DOHH2 (cell line): ENCODE measurements around the gene SYK.

Experiments
- H3F3A ChIP-seq: fragments of 200-600 bp; sonication (generic), shearing (Covaris generic); 2 replicates; pipeline ENCODE4 v1.6.0; 2016; ENCODE audit warnings: antibody characterized with exemption, mild to moderate bottlenecking; ENCODE audit not compliant: control insufficient read depth, insufficient read depth
- H3K27ac ChIP-seq: fragments of 200-600 bp; sonication (generic); 2 replicates; pipeline ENCODE4 v1.5.1; 2014; ENCODE audit warnings: low read depth, mild to moderate bottlenecking, low read length, moderate library complexity
- H3K27me3 ChIP-seq: fragments of 200-600 bp; sonication (generic); 2 replicates; pipeline ENCODE4 v1.6.1; 2014; ENCODE audit warnings: mild to moderate bottlenecking, low read length, mixed read lengths; ENCODE audit not compliant: control insufficient read depth
- H3K36me3 ChIP-seq: fragments of 200-600 bp; sonication (generic); 2 replicates; pipeline ENCODE4 v1.6.1; 2014; ENCODE audit warnings: mild to moderate bottlenecking, low read length, moderate library complexity, mixed read lengths; ENCODE audit not compliant: control insufficient read depth
- H3K4me1 ChIP-seq: fragments of 200-600 bp; sonication (generic); 2 replicates; pipeline ENCODE4 v1.6.1; 2014; ENCODE audit warnings: mild to moderate bottlenecking, low read length, mixed read lengths; ENCODE audit not compliant: control insufficient read depth
- H3K4me2 ChIP-seq: fragments of 200-600 bp; sonication (generic); 2 replicates; pipeline ENCODE4 v1.6.0; 2014; ENCODE audit warnings: mild to moderate bottlenecking, low read length, moderate library complexity
- H3K4me3 ChIP-seq: fragments of 200-600 bp; sonication (generic); 2 replicates; pipeline ENCODE4 v1.5.1; 2014; ENCODE audit warnings: mild to moderate bottlenecking, low read length, mixed read lengths
- H3K79me2 ChIP-seq: fragments of 200-600 bp; sonication (generic); 2 replicates; pipeline ENCODE4 v1.6.1; 2014; ENCODE audit warnings: mild to moderate bottlenecking, low read length, mixed read lengths; ENCODE audit not compliant: control insufficient read depth
- H3K9me2 ChIP-seq: fragments of 200-600 bp; sonication (generic); replicated peaks from 2 replicates; pipeline ENCODE4 v1.6.1; 2014; ENCODE audit warnings: mild to moderate bottlenecking, low read length, mixed read lengths; ENCODE audit not compliant: control insufficient read depth
- H3K9me3 ChIP-seq: fragments of 200-600 bp; sonication (generic); 2 replicates; pipeline ENCODE4 v1.6.1; 2014; ENCODE audit warnings: antibody characterized with exemption, low read length, mixed read lengths; ENCODE audit not compliant: control insufficient read depth, insufficient read depth
- H4K20me1 ChIP-seq: fragments of 200-600 bp; sonication (generic); 2 replicates; pipeline ENCODE4 v1.6.0; 2014; ENCODE audit warnings: low read depth, mild to moderate bottlenecking, antibody characterized with exemption, low read length, moderate library complexity; ENCODE audit not compliant: control insufficient read depth, insufficient read depth
- EZH2phosphoT487 ChIP-seq: fragments of 200-600 bp; sonication (generic); IDR thresholded peaks from 2 replicates; pipeline ENCODE4 v1.6.1; 2017; ENCODE audit warnings: borderline replicate concordance, mild to moderate bottlenecking, antibody characterized with exemption, low read length, moderate library complexity, mixed read lengths
- TF ChIP-seq, protein P1 (sequence below): fragments of 200-600 bp; sonication (generic); IDR thresholded peaks from one replicate; pipeline ENCODE4 v1.5.1; 2014; ENCODE audit warnings: antibody characterized with exemption, mild to moderate bottlenecking, low read depth, low read length; ENCODE audit not compliant: poor library complexity, severe bottlenecking

Gene SYK

GRCh38 chr9:90774682-90775081 is 26.9 kb upstream of the SYK start:
- Histone ChIP-seq H3K9me3 (peaks cover 8% of the 10 kb centered on the region; the same call in 1 of the 2 replicates), H3K4me3 (peak overlapping the region; percentile 47), H3K4me2 (peak overlapping the region; percentile 43), H3K9me2 (no peaks in the 10 kb centered on the region), H3K27me3 (no peaks in the 10 kb centered on the region), H3F3A (peaks cover 7% of the 10 kb centered on the region; the same call in 1 of the 2 replicates), H3K79me2 (no peaks in the 10 kb centered on the region), H3K36me3 (no peaks in the 10 kb centered on the region), H3K4me1 (peaks cover 42% of the 10 kb centered on the region), H3K27ac (peak overlapping the region; percentile 38), H4K20me1 (no peaks in the 10 kb centered on the region)
- TF ChIP-seq EZH2phosphoT487, result no peak
- TF ChIP-seq, protein P1, sequence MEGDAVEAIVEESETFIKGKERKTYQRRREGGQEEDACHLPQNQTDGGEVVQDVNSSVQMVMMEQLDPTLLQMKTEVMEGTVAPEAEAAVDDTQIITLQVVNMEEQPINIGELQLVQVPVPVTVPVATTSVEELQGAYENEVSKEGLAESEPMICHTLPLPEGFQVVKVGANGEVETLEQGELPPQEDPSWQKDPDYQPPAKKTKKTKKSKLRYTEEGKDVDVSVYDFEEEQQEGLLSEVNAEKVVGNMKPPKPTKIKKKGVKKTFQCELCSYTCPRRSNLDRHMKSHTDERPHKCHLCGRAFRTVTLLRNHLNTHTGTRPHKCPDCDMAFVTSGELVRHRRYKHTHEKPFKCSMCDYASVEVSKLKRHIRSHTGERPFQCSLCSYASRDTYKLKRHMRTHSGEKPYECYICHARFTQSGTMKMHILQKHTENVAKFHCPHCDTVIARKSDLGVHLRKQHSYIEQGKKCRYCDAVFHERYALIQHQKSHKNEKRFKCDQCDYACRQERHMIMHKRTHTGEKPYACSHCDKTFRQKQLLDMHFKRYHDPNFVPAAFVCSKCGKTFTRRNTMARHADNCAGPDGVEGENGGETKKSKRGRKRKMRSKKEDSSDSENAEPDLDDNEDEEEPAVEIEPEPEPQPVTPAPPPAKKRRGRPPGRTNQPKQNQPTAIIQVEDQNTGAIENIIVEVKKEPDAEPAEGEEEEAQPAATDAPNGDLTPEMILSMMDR, result peak; percentile 37

DNA sequence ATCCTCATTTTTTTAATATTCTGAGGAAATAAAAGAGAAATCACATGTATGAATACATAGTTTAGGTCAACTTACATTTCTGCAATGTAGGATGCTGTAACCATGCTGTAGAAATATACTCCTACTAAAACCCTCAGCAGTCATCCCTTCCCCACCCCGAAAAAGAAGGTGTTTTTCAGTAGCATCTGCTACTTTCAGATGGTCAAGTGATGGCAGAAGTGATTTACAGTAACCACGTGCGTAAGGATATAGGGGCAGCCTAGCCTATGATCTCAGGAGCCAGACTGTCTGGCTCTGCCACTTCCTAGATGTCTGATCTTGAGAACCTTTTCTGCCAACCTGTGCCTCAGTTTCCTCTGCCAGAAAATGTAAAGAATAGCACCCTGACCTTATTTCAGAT is 26.0 kb upstream of the SYK start:
- Histone ChIP-seq H3K36me3 (no peaks in the 10 kb centered on the region), H3K27ac (no peak overlapping the region), H3K4me2 (no peak overlapping the region), H4K20me1 (no peaks in the 10 kb centered on the region), H3K9me2 (no peaks in the 10 kb centered on the region), H3K4me1 (peaks cover 33% of the 10 kb centered on the region), H3K9me3 (no peaks in the 10 kb centered on the region), H3K4me3 (no peak overlapping the region), H3K79me2 (no peaks in the 10 kb centered on the region), H3F3A (peaks cover 7% of the 10 kb centered on the region; the same call in 1 of the 2 replicates), H3K27me3 (no peaks in the 10 kb centered on the region)
- TF ChIP-seq, protein P1, result no peak
- TF ChIP-seq EZH2phosphoT487, result no peak

GRCh38 chr9:90778746-90779145 is 22.9 kb upstream of the SYK start:
- H3K9me2 ChIP-seq, result no peaks in the 10 kb centered on the region
- no peak overlapping the region for H3K4me2 ChIP-seq
- H3K4me3 ChIP-seq, result no peak overlapping the region
- no peaks in the 10 kb centered on the region for H3K36me3 ChIP-seq
- no peaks in the 10 kb centered on the region for H4K20me1 ChIP-seq
- peaks cover 33% of the 10 kb centered on the region for H3K4me1 ChIP-seq
- no peaks in the 10 kb centered on the region for H3K27me3 ChIP-seq
- peaks cover 7% of the 10 kb centered on the region; the same call in 1 of the 2 replicates for H3F3A ChIP-seq
- no peaks in the 10 kb centered on the region for H3K79me2 ChIP-seq
- TF ChIP-seq, protein P1, result no peak
- TF ChIP-seq EZH2phosphoT487, result no peak
- no peaks in the 10 kb centered on the region for H3K9me3 ChIP-seq
- no peak overlapping the region for H3K27ac ChIP-seq

GRCh38 chr9:90783552-90783951 is 18.1 kb upstream of the SYK start:
- H3K4me2 ChIP-seq, result no peak overlapping the region
- H3K36me3 ChIP-seq, result no peaks in the 10 kb centered on the region
- no peak for TF ChIP-seq EZH2phosphoT487
- TF ChIP-seq, protein P1, result no peak
- no peaks in the 10 kb centered on the region for H3K9me3 ChIP-seq
- no peak overlapping the region for H3K27ac ChIP-seq
- H3K4me1 ChIP-seq, result peaks cover 13% of the 10 kb centered on the region
- H4K20me1 ChIP-seq, result no peaks in the 10 kb centered on the region
- no peak overlapping the region for H3K4me3 ChIP-seq
- no peaks in the 10 kb centered on the region for H3K9me2 ChIP-seq
- no peaks in the 10 kb centered on the region for H3F3A ChIP-seq
- H3K79me2 ChIP-seq, result no peaks in the 10 kb centered on the region
- H3K27me3 ChIP-seq, result no peaks in the 10 kb centered on the region
